ENCODE measurements around the gene FBXO44. TPM values are rescaled to one million over a fixed set of nuclear protein-coding genes. Genes with fewer than 3 reads are reported as not detected.
"Not testable (repeated sequence)": the region's sequence is repeated elsewhere in the genome, so short reads cannot be mapped to it uniquely, and the experiment has no call there.

Gene FBXO44
- 10 to 100 TPM; 10.5 to 50.1 (median 36.3) TPM for total RNA-seq
- 100 to 1,000 TPM in 1 of 3 donors, 10 to 100 TPM in 1, 1 to 10 TPM in 1; 6.3 to 121 (median 53.0) TPM for polyA plus RNA-seq
- long read RNA-seq, donor 1, partial matches to known transcripts = 0 of 1 reads
- long read RNA-seq, donor 1, other reads (novel, unspliced or antisense) = 0 of 1 reads
- long read RNA-seq, donor 2, partial matches to known transcripts = 0 of 2 reads
- long read RNA-seq, donor 2, other reads (novel, unspliced or antisense) = 0 of 2 reads
- long read RNA-seq, donor 3 = 0 reads
- long read RNA-seq, donor 4, partial matches to known transcripts = 1 of 13 reads
- long read RNA-seq, donor 4, other reads (novel, unspliced or antisense) = 5 of 13 reads
- long read RNA-seq, donor 5, transcript FBXO44-204 (5 exons, 1,734 nt) = minor isoform, 22 of 115 reads
- long read RNA-seq, donor 5, transcript FBXO44-202 (6 exons, 2,903 nt) = major isoform, 42 of 115 reads
- long read RNA-seq, donor 5, partial matches to known transcripts = 13 of 115 reads
- long read RNA-seq, donor 5, other reads (novel, unspliced or antisense) = 32 of 115 reads
- long read RNA-seq, donor 6, transcript FBXO44-202 (6 exons, 2,903 nt) = major isoform, 6 of 22 reads
- long read RNA-seq, donor 6, partial matches to known transcripts = 7 of 22 reads
- long read RNA-seq, donor 6, other reads (novel, unspliced or antisense) = 6 of 22 reads
- long read RNA-seq, donor 7 = 0 reads
- long read RNA-seq, donor 8, partial matches to known transcripts = 0 of 1 reads
- long read RNA-seq, donor 8, other reads (novel, unspliced or antisense) = 0 of 1 reads
- long read RNA-seq, donor 9, partial matches to known transcripts = 0 of 1 reads
- long read RNA-seq, donor 9, other reads (novel, unspliced or antisense) = 0 of 1 reads
- long read RNA-seq, donor 10, partial matches to known transcripts = 0 of 4 reads
- long read RNA-seq, donor 10, other reads (novel, unspliced or antisense) = 0 of 4 reads

DNA sequence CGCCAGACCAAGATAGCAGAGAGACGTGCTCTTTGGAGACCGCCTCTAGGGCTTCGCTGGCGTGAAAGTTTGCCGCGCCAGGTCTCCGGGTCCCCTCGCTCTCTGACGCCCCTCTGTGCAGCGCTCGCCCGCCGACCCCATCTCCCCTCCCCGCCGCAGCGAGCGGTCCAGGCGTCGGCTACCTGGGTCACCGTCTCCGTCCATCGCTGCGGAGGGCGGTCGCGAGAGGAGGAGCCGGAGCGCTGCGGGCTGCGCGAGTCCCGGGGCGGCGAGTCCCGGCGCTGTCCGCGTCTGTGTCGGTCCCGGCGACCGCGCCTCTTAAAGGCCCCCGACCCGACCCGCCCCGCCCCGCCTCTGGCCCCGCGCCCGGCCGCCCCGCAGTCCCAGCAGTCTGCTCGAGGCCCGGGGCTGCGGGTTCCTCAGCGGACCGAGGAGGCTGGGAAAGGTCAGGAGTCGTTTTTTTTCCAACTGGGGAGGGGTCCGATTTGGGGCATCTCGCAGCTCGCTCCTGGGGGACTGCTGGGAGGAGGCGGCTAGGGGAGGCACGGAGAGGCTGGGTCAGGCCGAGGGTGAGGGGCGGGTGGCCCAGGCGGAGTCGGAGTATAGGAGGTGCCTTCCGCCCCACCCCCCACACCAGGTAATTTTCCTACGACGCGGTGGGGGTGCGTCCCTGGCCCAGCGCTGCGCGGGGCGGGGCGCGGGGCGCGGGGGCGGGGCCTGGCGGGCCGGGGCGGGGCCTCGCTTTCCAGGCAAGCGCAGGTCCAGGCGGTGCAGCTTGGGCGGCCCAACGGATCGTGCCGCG is at the start of gene FBXO44, which contains the start of gene FBXO2:
TSS of gene FBXO44 (plus strand) at position 741 of the 802 bp plus-strand sequence. CDS start 959 bp downstream, outside the sequence.
TSS of gene FBXO2 (minus strand) at position 293 of the 802 bp plus-strand sequence. CDS start at position 204, 89 bp downstream.
- Histone ChIP-seq H3K27ac (peak within 1 kb of the TSS in 4 of 5 donors; percentile 35 to 83 (median 62)), H3K9me3 (replicated peaks in 1 of 3) (no peaks in the 10 kb centered on the region), H3K4me1 (replicated peaks in 1 of 2) (peaks cover 20 to 26% of the 10 kb centered on the region in 2 donors), H3K4me3 (peak within 1 kb of the TSS in 3 of 4 donors; percentile 40 to 73 (median 73)), H3K36me3 (replicated peaks in 1 of 2) (peaks cover 0 to 21% of the 10 kb centered on the region in 2 donors), H3K27me3 (no peaks in the 10 kb centered on the region)
- TF ChIP-seq POLR2A (IDR thresholded peaks at IDR 0.05) = peak; percentile 29 to 51
- TF ChIP-seq, protein P1, sequence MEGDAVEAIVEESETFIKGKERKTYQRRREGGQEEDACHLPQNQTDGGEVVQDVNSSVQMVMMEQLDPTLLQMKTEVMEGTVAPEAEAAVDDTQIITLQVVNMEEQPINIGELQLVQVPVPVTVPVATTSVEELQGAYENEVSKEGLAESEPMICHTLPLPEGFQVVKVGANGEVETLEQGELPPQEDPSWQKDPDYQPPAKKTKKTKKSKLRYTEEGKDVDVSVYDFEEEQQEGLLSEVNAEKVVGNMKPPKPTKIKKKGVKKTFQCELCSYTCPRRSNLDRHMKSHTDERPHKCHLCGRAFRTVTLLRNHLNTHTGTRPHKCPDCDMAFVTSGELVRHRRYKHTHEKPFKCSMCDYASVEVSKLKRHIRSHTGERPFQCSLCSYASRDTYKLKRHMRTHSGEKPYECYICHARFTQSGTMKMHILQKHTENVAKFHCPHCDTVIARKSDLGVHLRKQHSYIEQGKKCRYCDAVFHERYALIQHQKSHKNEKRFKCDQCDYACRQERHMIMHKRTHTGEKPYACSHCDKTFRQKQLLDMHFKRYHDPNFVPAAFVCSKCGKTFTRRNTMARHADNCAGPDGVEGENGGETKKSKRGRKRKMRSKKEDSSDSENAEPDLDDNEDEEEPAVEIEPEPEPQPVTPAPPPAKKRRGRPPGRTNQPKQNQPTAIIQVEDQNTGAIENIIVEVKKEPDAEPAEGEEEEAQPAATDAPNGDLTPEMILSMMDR (IDR thresholded peaks at IDR 0.05) = no peak
- intact Hi-C loops (cut with DNase I) = loop anchor here in 1 of 2 donors (5.0 kb wide), 1 partner anchor 68 kb away; no protein-coding TSS in a partner anchor
- peak; percentile 49 to 85 (median 76) for DNase-seq
- WGBS, 4 donors = 1 to 8% (median 3%) methylated on average over 13 to 93 of the region's 94 CpGs

DNA sequence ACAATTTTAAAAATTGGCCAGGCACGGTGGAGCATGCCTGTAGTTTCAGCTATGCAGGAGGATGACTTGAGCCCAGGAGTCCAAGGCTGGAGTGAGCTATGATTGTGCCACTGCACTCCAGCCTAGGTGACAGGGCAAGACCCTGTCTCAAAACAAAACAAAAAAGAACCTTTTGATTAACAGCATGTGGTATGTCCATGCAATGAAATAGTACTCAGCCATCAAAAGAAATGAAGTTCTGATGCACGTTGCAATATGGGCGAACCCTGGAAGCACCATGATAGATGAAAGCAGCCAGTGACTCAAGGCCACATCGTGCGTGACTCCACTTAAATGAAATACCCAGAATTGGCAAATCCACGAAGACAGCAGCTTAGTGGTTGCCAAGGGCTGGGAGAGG is 47.9 kb upstream of the FBXO44 start:
- TF ChIP-seq, protein P1 (IDR thresholded peaks at IDR 0.05) = no peak
- TF ChIP-seq POLR2A (IDR thresholded peaks at IDR 0.05) = no peak

GRCh38 chr1:11608596-11609130 is 46.0 kb upstream of the FBXO44 start:
- intact Hi-C loops (cut with DNase I); H3K4me1 ChIP-seq (replicated peaks in 1 of 2); H3K9me3 ChIP-seq (replicated peaks in 1 of 3); H3K27me3 ChIP-seq; H3K27ac ChIP-seq; H3K36me3 ChIP-seq (replicated peaks in 1 of 2); DNase-seq; H3K4me3 ChIP-seq: not testable (repeated sequence)
- WGBS, 4 donors = 91 to 95% (median 92%) methylated on average over 26 to 35 of the region's 37 CpGs; no CpG with 5 or more reads in 1 of the 4 donors

More for the DNA sequence above, 47.9 kb upstream of the FBXO44 start:
- intact Hi-C loops (cut with DNase I) = no loop called here
- DNase-seq = no peak
- no peaks in the 10 kb centered on the region for H3K36me3 ChIP-seq (replicated peaks in 1 of 2)
- no peaks in the 10 kb centered on the region for H3K9me3 ChIP-seq (replicated peaks in 1 of 3)
- 68 to 83% (median 76%) methylated on average over 6 of the region's 6 CpGs for WGBS, 4 donors
- H3K4me3 ChIP-seq = no peak overlapping the region
- H3K27me3 ChIP-seq = no peaks in the 10 kb centered on the region
- H3K4me1 ChIP-seq (replicated peaks in 1 of 2) = no peaks in the 10 kb centered on the region
- H3K27ac ChIP-seq = no peak overlapping the region

DNA sequence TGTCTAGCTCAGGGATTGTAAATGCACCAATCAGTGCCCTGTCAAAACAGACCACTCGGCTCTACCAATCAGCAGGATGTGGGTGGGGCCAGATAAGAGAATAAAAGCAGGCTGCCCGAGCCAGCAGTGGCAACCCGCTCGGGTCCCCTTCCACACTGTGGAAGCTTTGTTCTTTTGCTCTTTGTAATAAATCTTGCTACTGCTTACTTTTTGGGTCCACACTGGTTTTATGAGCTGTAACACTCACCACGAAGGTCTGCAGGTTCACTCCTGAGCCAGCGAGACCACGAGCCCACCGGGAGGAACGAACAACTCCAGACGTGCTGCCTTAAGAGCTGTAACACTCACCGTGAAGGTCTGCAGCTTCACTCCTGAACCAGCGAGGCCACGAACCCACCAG is 45.3 kb upstream of the FBXO44 start:
- intact Hi-C loops (cut with DNase I); DNase-seq; H3K4me1 ChIP-seq (replicated peaks in 1 of 2); H3K27ac ChIP-seq; H3K9me3 ChIP-seq (replicated peaks in 1 of 3); H3K4me3 ChIP-seq; H3K27me3 ChIP-seq; H3K36me3 ChIP-seq (replicated peaks in 1 of 2): not testable (repeated sequence)
- WGBS, 4 donors = 76 to 96% (median 83%) methylated on average over 5 to 13 of the region's 13 CpGs

All from adrenal gland (tissue), 19 donors.